Neural cell (in vitro differentiated cells): ENCODE data around the gene NPAS3. TPM values are rescaled to one million over a fixed set of nuclear protein-coding genes. Genes with fewer than 3 reads are reported as not detected.

ENCODE experiments used
- H2AFZ ChIP-seq: fragments of 200-600, 300-800 bp; sonication (generic), shearing (Covaris generic); 2 replicates; pipeline ENCODE4 v1.6.0; 2014; ENCODE audit warnings: low read depth, mild to moderate bottlenecking, antibody characterized with exemption, low read length, moderate library complexity
- H3F3A ChIP-seq: fragments of 200-600 bp; shearing (Covaris generic); 2 replicates; pipeline ENCODE4 v1.6.1; 2016; ENCODE audit warnings: mild to moderate bottlenecking, moderate library complexity, mixed read lengths, antibody characterized with exemption, low read length; ENCODE audit not compliant: insufficient read depth, poor library complexity, severe bottlenecking
- H3K27ac ChIP-seq: fragments of 200-600, 300-800 bp; sonication (generic), shearing (Covaris generic); 2 replicates; pipeline ENCODE4 v1.5.1; 2014; ENCODE audit warnings: mild to moderate bottlenecking, low read length, moderate library complexity
- H3K27me3 ChIP-seq: fragments of 300-800, 200-600 bp; sonication (generic), shearing (Covaris generic); 2 replicates; pipeline ENCODE4 v1.6.0; 2014; ENCODE audit warnings: mild to moderate bottlenecking, low read depth, low read length, moderate library complexity; ENCODE audit not compliant: insufficient read depth
- H3K36me3 ChIP-seq: fragments of 300-800, 200-600 bp; sonication (generic), shearing (Covaris generic); 2 replicates; pipeline ENCODE4 v1.5.1; 2014; ENCODE audit warnings: mild to moderate bottlenecking, antibody characterized with exemption, low read length, moderate library complexity; ENCODE audit not compliant: insufficient read depth
- H3K4me2 ChIP-seq: fragments of 300-800, 200-600 bp; sonication (generic), shearing (Covaris generic); 2 replicates; pipeline ENCODE4 v1.6.0; 2014; ENCODE audit warnings: mild to moderate bottlenecking, low read length
- H3K4me3 ChIP-seq: fragments of 300-800, 200-600 bp; sonication (generic), shearing (Covaris generic); 2 replicates; pipeline ENCODE4 v1.5.1; 2014; ENCODE audit warnings: mild to moderate bottlenecking, low read length, moderate library complexity
- H3K79me2 ChIP-seq: fragments of 200-600 bp; shearing (Covaris generic); replicated peaks from 2 replicates; pipeline ENCODE4 v1.6.0; 2014; ENCODE audit warnings: mild to moderate bottlenecking, low read length, moderate library complexity; ENCODE audit not compliant: insufficient read depth
- H3K9ac ChIP-seq: fragments of 300-800, 200-600 bp; sonication (generic), shearing (Covaris generic); 2 replicates; pipeline ENCODE4 v1.6.1; 2016; ENCODE audit warnings: mild to moderate bottlenecking, low read length, mixed read lengths
- H3K9me2 ChIP-seq: fragments of 200-600 bp; shearing (Covaris generic); 2 replicates; pipeline ENCODE4 v1.6.1; 2016; ENCODE audit warnings: mild to moderate bottlenecking, low read length, mixed read lengths; ENCODE audit not compliant: insufficient read depth
- H3K9me3 ChIP-seq: fragments of 200-600, 300-800 bp; sonication (generic), shearing (Covaris generic); 2 replicates; pipeline ENCODE4 v1.6.1; 2016; ENCODE audit warnings: mild to moderate bottlenecking, mixed run types, low read length, moderate library complexity, mixed read lengths
- H4K20me1 ChIP-seq: fragments of 200-600 bp; shearing (Covaris generic); 2 replicates; pipeline ENCODE4 v1.6.1; 2016; ENCODE audit warnings: mild to moderate bottlenecking, mixed run types; ENCODE audit not compliant: insufficient read depth
- CTCF ChIP-seq: fragments of 450-650 bp; IDR thresholded peaks from 2 replicates; pipeline ENCODE4 v1.5.1; 2014; ENCODE audit warnings: antibody characterized with exemption, mild to moderate bottlenecking, moderate library complexity; ENCODE audit not compliant: poor library complexity, severe bottlenecking
- EP300 ChIP-seq: fragments of 450-650 bp; conservative IDR thresholded peaks from 2 replicates; pipeline ENCODE4 v1.6.1; 2014; ENCODE audit warnings: antibody characterized with exemption, mild to moderate bottlenecking, moderate library complexity; ENCODE audit not compliant: poor library complexity, severe bottlenecking
- EZH2 ChIP-seq: fragments of 200-600, 300-800 bp; shearing (Covaris generic), sonication (generic); IDR thresholded peaks from 2 replicates; pipeline ENCODE4 v1.6.1; 2014; ENCODE audit warnings: antibody characterized with exemption, low read length, borderline replicate concordance, mild to moderate bottlenecking; ENCODE audit not compliant: insufficient read depth, poor library complexity, severe bottlenecking
- MXI1 ChIP-seq: fragments of 450-650 bp; conservative IDR thresholded peaks from 2 replicates; pipeline ENCODE4 v1.6.1; 2014; ENCODE audit warnings: antibody characterized with exemption, mild to moderate bottlenecking; ENCODE audit not compliant: poor library complexity, severe bottlenecking
- POLR2AphosphoS5 ChIP-seq: IDR thresholded peaks from 2 replicates; pipeline ENCODE4 v1.6.1; 2012
- RAD21 ChIP-seq: fragments of 450-650 bp; conservative IDR thresholded peaks from 2 replicates; pipeline ENCODE4 v1.6.1; 2014; ENCODE audit warnings: antibody characterized with exemption, mild to moderate bottlenecking, moderate library complexity
- REST ChIP-seq: IDR thresholded peaks from 2 replicates; pipeline ENCODE4 v1.6.1; 2012; ENCODE audit warnings: borderline replicate concordance
- SMC3 ChIP-seq: fragments of 450-650 bp; conservative IDR thresholded peaks from 2 replicates; pipeline ENCODE4 v1.6.1; 2014; ENCODE audit warnings: antibody characterized with exemption, mild to moderate bottlenecking, moderate library complexity; ENCODE audit not compliant: poor library complexity
- TAF1 ChIP-seq: IDR thresholded peaks from 2 replicates; pipeline ENCODE4 v1.6.1; 2012; ENCODE audit warnings: low read depth
- polyA plus RNA-seq: library from polyadenylated mRNA; depleted of rRNA; stranded (reverse); fragments of >200 nt; gene quantifications from 2 replicates; pipeline ENCODE4 v1.2.3, GENCODE V29; 2014

NPAS3 gene
- polyA plus RNA-seq, 1 donor from 2014 or later: 1.3 TPM

DNA sequence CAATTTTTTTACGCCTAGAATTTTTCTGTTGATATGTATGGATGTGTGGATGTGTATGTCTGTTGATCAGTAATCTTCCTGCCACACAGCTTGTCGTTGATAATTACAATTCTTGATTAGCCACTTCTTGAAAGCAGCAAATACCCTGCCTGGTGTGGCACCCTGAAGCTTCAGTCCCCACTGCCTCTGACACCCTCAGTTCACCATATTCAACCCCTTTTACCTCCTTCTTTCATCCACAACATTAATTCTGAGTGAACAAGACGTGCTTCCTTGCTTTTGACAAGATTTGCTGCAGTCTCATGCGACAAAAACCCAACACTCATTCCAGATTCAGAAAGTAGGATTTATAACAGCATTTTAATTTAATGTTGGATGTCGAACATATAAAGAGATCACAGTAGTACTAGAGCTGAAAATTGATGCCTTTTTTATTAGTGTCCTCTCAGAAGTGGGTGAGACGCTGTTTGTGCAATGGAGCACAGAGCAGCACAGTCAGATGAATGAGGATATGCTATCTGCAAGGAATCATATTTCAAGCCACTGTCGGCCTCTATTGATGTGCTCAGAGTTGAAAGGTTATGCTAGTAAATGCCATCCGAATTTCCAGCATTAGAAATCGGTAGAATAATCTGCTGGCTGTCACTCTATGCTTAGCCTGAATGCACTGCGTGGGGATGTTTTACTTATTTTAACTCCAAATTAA, 628.5 kb downstream of the NPAS3 start:
- H3K79me2 ChIP-seq: no peaks in the 10 kb centered on the region
- TF ChIP-seq EZH2: no peak
- TF ChIP-seq MXI1: no peak
- no peak for TF ChIP-seq RAD21
- no peak for TF ChIP-seq REST
- H3K4me2 ChIP-seq: no peak overlapping the region
- H3F3A ChIP-seq: no peaks in the 10 kb centered on the region
- no peak overlapping the region for H3K4me3 ChIP-seq
- H3K9ac ChIP-seq: no peak overlapping the region
- H4K20me1 ChIP-seq: no peaks in the 10 kb centered on the region
- H3K9me3 ChIP-seq: no peaks in the 10 kb centered on the region
- H3K27me3 ChIP-seq: no peaks in the 10 kb centered on the region
- H3K27ac ChIP-seq: no peak overlapping the region
- no peak overlapping the region for H2AFZ ChIP-seq
- H3K36me3 ChIP-seq: no peaks in the 10 kb centered on the region
- H3K9me2 ChIP-seq: no peaks in the 10 kb centered on the region

- H3K9me3 ChIP-seq: no peaks in the 10 kb centered on the region
- no peak overlapping the region for H3K9ac ChIP-seq
- no peaks in the 10 kb centered on the region for H3K27me3 ChIP-seq
- H3F3A ChIP-seq: no peaks in the 10 kb centered on the region
- H3K4me3 ChIP-seq: no peak overlapping the region
- no peak overlapping the region for H3K27ac ChIP-seq
- H3K79me2 ChIP-seq: no peaks in the 10 kb centered on the region
- H4K20me1 ChIP-seq: no peaks in the 10 kb centered on the region
- TF ChIP-seq REST (no peak), EZH2 (no peak), CTCF (no peak), POLR2AphosphoS5 (no peak), EP300 (no peak), SMC3 (no peak), MXI1 (no peak), TAF1 (no peak), RAD21 (no peak)
- no peaks in the 10 kb centered on the region for H3K36me3 ChIP-seq
- no peaks in the 10 kb centered on the region for H3K9me2 ChIP-seq
- no peak overlapping the region for H2AFZ ChIP-seq
- H3K4me2 ChIP-seq: no peak overlapping the region
These were observed 629.1 kb downstream of the NPAS3 start for GRCh38 chr14:33567731-33568130.
